ENCODE data around the gene HOXB1.
A peak's percentile ranks its signal among the peaks of the same experiment; 100 is the strongest.
"Not testable (repeated sequence)": the region's sequence is repeated elsewhere in the genome, so short reads cannot be mapped to it uniquely, and the experiment has no call there.

HOXB1 gene

GRCh38 chr17:48519427-48519826 lies 11.4 kb downstream of the HOXB1 start:
- no peak for DNase-seq (ENCODE audit: low read depth in 3 of 3)

DNA sequence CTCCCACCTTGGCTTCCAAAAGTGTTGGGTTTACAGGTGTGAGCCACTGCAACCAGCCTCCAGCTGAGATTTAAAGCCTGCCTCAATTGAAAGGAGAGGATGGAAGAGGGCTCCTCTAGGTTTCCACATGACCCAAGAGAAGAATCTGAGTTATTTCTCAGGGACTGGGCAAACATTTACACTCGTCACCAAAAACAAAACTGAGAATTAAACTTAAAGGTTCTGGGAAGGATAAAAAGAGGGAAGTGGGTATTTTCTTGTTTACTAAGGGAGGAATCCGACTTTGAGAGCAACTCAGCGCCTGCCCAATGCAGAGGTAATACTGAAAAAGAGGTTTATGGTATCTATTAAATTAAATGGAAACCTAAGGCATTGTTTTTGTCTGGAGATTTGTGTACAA lies 13.3 kb downstream of the HOXB1 start:
- DNase-seq (ENCODE audit: low read depth in 3 of 3), result no peak

GRCh38 chr17:48515925-48516900 lies 14.6 kb downstream of the HOXB1 start:
- no peak for DNase-seq (ENCODE audit: low read depth in 3 of 3)

GRCh38 chr17:48514477-48514876 lies 16.3 kb downstream of the HOXB1 start:
- DNase-seq (ENCODE audit: low read depth in 3 of 3), result no peak

DNA sequence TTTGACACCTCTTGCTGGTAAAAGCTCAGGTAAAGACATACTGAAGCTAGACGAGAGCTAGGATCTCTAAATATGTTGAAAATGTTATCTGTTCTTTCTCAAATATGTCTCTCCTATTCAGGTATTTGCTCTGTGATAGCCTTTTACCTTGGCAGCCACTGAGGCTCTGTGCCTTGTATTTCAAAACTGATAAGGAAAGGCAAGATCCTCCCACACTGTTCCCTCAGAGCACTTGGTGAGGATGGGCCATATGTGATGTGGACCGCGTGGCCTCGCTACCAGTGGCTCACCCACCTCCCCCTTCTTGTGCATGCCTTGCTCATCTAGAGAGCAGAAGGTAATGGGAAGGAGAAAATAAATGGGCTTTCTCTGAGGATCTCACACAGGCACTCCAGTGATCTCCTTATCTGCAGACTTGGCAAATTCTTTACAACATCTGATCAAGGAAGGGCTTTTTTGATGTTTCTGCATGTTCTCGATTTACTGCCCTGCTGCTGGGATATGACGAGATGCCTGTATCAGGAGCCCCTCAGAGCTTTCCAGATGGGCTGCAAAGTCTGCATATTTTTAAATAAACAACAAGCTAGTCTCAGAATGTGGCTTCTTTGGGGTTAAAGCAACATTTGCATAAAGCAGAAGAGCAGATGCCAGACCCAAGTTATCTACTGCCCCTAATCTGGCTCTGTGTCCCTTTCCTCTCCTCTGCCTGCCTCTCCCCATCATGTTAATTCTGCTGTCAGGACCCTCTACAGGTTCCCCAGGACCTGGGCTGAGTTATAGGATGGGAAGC lies 16.9 kb downstream of the HOXB1 start:
- DNase-seq (ENCODE audit: low read depth in 3 of 3), result no peak

- no peak for DNase-seq (ENCODE audit: low read depth in 3 of 3)
Measured at GRCh38 chr17:48513097-48513496, 17.7 kb downstream of the HOXB1 start.

- peak in 1 of 3 experiments; percentile 21 for DNase-seq (ENCODE audit: low read depth in 3 of 3)
Measured at GRCh38 chr17:48510761-48511604, 19.8 kb downstream of the HOXB1 start.

DNA sequence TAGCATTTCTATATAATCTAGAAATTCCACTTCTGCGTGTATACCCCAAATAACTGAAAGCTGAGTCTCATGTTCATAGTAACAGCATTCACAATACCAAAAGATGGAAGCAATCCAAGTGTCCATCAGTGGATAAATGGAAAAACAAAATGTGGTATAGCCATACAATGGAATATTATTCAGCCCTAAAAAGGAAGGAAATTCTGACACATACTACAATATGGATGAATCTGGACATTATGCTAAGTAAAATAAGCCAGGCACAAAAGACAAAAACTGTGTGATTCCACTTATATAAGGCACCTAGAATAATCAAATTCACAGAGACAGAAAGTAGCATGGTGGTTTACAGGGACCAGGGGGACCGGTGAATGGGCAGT lies 20.4 kb downstream of the HOXB1 start:
- DNase-seq (ENCODE audit: low read depth in 3 of 3), result no peak

DNA sequence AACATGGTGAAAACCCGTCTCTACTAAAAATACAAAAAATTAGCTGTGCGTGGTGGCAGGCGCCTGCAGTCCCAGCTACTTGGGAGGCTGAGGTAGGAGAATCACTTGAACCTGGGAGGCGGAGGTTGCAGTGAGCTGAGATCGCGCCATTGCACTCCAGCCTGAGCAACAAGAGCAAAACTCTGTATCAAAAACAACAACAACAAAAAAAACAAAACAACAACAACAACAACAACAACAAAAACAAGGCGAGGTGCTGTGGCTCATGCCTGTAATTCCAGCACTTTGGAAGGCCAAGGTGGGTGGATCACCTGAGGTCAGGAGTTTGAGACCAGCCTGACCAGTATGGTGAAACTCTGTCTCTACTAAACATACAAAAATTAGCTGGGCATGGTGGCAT lies 21.1 kb downstream of the HOXB1 start:
- DNase-seq (ENCODE audit: low read depth in 3 of 3), result not testable (repeated sequence)

- DNase-seq (ENCODE audit: low read depth in 3 of 3), result no peak
Measured at GRCh38 chr17:48506246-48506645, 24.6 kb downstream of the HOXB1 start.

DNA sequence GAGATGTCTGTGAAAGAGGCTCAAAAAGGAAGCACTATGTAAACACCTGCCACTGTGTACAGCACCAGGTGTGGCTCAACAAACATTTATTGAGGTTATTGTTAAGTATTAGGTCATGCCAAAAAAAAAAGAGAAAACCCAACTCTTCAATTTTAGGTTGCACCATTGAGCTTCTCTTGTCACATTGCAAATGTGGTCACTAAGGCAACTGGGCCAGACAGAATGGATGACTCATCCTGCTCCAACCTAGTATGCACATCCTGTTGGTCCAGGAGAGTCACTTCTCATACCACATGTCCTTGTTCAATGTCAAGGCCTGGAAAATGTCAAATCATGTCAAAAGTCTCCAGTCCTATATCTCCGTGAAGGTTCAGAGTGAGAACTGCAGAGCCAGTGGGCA lies 25.0 kb downstream of the HOXB1 start:
- DNase-seq (ENCODE audit: low read depth in 3 of 3), result peak in 1 of 3 experiments; percentile 16

DNA sequence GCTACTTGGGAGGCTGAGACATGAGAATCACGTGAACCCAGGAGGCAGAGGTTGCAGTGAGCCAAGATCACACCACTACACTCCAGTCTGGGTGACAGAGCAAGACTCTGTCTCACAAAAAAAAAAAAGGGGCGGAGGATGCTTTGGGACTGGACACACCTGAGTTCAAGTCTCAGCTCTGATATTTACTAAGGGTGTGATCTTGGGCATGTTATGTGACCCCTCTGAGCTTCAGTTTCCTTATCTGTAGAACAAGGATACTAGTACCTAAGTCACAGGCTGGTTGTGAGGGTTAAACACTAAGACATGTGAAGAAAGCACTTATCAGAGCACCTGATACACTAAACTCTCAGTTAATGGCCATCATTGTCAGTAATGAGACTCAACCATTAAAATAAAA lies 25.9 kb downstream of the HOXB1 start:
- no peak for DNase-seq (ENCODE audit: low read depth in 3 of 3)

DNA sequence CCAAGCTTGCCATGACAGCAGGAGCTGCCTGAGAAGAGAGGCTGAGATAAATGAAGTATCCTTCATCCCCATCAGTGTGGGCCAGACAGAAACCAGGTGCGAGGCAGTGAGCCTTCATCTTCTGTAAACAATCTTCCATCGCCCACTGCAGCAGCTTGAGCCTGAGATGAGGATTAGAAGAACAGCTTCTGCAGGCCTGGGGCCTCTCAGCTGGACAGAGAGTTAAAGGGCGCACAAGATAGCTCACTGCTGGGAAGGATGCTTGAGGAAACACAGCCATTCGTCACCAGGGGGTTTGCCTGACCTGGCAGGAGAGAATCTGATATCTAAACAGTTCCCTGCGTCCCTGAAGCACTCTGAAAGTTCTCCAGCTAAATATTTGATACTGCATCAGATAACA lies 27.1 kb downstream of the HOXB1 start:
- no peak for DNase-seq (ENCODE audit: low read depth in 3 of 3)

DNA sequence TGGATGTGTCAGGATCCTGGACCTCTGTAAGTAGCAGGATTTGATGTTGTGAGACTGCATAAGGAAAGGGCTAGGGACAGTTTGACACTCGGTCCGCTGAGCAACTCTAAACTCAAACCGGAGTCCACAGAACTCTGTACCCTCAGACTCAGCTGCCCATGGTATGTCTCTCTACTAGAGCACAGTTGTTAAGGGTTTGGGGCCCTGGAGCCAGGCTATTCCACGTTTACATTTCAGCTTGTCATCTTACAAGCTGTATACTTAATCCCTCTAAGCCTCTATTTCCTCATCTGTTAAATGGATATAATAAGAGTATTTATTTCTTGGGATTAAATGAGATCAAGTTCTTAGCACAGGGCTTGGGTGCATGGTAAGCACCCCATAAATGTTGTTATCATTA lies 27.9 kb downstream of the HOXB1 start:
- no peak for DNase-seq (ENCODE audit: low read depth in 3 of 3)

- no peak for DNase-seq (ENCODE audit: low read depth in 3 of 3)
Measured at GRCh38 chr17:48502312-48502711, 28.5 kb downstream of the HOXB1 start.

- no peak for DNase-seq (ENCODE audit: low read depth in 3 of 3)
Measured at GRCh38 chr17:48500435-48501426, 30.1 kb downstream of the HOXB1 start.

- no peak for DNase-seq (ENCODE audit: low read depth in 3 of 3)
Measured at GRCh38 chr17:48499735-48500434, 30.9 kb downstream of the HOXB1 start.

DNA sequence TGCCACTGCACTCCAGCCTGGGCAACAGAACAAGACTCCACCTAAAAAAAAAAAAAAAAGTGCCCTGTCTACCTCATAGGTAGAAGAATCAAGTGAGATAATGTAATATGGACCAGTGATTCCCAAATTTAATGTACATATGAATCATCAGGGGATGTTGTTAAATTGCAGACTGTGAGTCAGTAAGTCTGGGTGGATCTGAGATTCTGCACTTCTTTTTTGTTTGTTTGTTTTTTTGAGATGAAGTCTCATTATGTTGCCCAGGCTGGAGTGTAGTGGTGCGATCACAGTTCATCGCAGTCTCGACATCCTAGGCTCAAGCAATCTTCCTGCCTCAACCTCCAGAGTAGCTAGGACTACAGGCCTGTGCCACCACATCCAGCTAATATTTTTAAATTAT lies 31.6 kb downstream of the HOXB1 start:
- DNase-seq (ENCODE audit: low read depth in 3 of 3), result no peak

DNA sequence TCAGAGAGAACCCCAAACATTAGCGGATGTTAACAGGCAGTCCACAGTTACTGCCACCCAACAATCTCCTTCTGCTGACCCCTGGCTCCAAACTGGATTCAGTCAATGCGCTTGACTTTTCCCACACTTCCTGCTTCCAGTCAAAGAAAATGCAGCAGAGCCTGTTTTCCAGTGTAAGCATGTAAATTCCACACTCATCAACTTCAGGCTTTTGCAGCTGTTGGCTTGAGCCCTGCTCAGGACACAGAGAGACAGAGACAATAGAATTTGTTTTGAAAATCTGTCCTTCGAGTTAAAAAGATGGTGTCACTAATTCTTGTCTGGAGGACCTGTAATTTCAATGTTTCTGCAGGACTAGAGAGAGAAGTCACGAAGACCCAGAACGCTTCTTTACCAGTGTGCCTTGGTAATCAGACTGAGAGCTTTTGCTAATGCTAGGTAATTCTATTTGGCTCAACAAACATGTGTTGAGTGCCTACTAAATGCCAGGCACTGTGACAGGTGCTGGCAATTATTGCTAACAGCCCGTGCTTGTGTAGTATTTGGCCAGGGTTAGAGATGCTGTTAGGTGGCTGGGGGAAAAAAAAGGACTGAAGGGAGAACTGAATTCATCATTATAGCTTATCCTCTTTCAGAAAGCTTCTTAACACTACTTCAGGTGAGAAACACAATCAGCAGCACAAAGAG lies 32.5 kb downstream of the HOXB1 start:
- no peak for DNase-seq (ENCODE audit: low read depth in 3 of 3)
